GM23338 (cell line): ENCODE measurements around the gene MAP2K6. TPM values are rescaled to one million over a fixed set of nuclear protein-coding genes. Genes with fewer than 3 reads are reported as not detected.

Experiments used
- ATAC-seq: fragments of 200-7000 bp; cut with Tn5 transposase; 3 replicates; pipeline ENCODE4 v1.9.1; 2020
- DNase-seq: peaks from one replicate; pipeline ENCODE4 v3.0.0-alpha.2; 2015; ENCODE audit warnings: low spot score
- H2AFZ ChIP-seq: fragments of 200-600 bp; sonication (generic); 2 replicates; pipeline ENCODE4 v1.8.0; 2016; ENCODE audit warnings: antibody characterized with exemption, mild to moderate bottlenecking, moderate library complexity
- H3F3A ChIP-seq: fragments of 200-600 bp; sonication (generic); replicated peaks from 2 replicates; pipeline ENCODE4 v1.8.0; 2017; ENCODE audit warnings: antibody characterized with exemption, mixed run types, low read depth
- H3K27ac ChIP-seq: fragments of 200-600 bp; sonication (generic); 2 replicates; pipeline ENCODE4 v1.6.1; 2016; ENCODE audit warnings: low read depth
- H3K27me3 ChIP-seq: fragments of 200-600 bp; sonication (generic); 2 replicates; pipeline ENCODE4 v1.8.0; 2016; ENCODE audit warnings: mild to moderate bottlenecking, mixed run types, moderate library complexity; ENCODE audit not compliant: insufficient read depth
- H3K36me3 ChIP-seq: fragments of 200-600 bp; sonication (generic); 2 replicates; pipeline ENCODE4 v1.8.0; 2016; ENCODE audit warnings: mild to moderate bottlenecking; ENCODE audit not compliant: insufficient read depth
- H3K4me1 ChIP-seq: fragments of 200-600 bp; sonication (generic); 2 replicates; pipeline ENCODE4 v1.8.0; 2016; ENCODE audit warnings: mild to moderate bottlenecking, moderate library complexity; ENCODE audit not compliant: insufficient read depth
- H3K4me2 ChIP-seq: fragments of 200-600 bp; sonication (generic); 2 replicates; pipeline ENCODE4 v1.7.1; 2017; ENCODE audit warnings: mixed run types
- H3K4me3 ChIP-seq: fragments of 200-600 bp; sonication (generic); 2 replicates; pipeline ENCODE4 v1.6.1; 2016; ENCODE audit warnings: mixed run types
- H3K79me2 ChIP-seq: fragments of 200-600 bp; sonication (generic); replicated peaks from 2 replicates; pipeline ENCODE4 v1.8.0; 2017; ENCODE audit warnings: mild to moderate bottlenecking; ENCODE audit not compliant: insufficient read depth
- H3K9me2 ChIP-seq: fragments of 200-600 bp; sonication (generic); 2 replicates; pipeline ENCODE4 v1.8.0; 2017; ENCODE audit not compliant: insufficient read depth
- H4K20me1 ChIP-seq: fragments of 200-600 bp; sonication (generic); replicated peaks from 2 replicates; pipeline ENCODE4 v1.8.0; 2017; ENCODE audit warnings: mild to moderate bottlenecking; ENCODE audit not compliant: insufficient read depth
- H3K27ac Mint-ChIP-seq: 2 replicates; pipeline ENCODE4 v1.8.0; 2020; ENCODE audit warnings: inconsistent platforms, mild to moderate bottlenecking, moderate library complexity, mixed read lengths
- H3K27me3 Mint-ChIP-seq: 3 replicates; pipeline ENCODE4 v1.8.0; 2022; ENCODE audit warnings: low read depth, mild to moderate bottlenecking, moderate library complexity, mixed read lengths, inconsistent platforms; ENCODE audit not compliant: insufficient read depth, poor library complexity
- H3K36me3 Mint-ChIP-seq: 3 replicates; pipeline ENCODE4 v1.8.0; 2021; ENCODE audit warnings: low read depth, mild to moderate bottlenecking, inconsistent platforms, moderate library complexity, mixed read lengths
- H3K4me1 Mint-ChIP-seq: 3 replicates; pipeline ENCODE4 v1.8.0; 2020; ENCODE audit warnings: mild to moderate bottlenecking, inconsistent platforms, mixed read lengths
- H3K4me3 Mint-ChIP-seq: 3 replicates; pipeline ENCODE4 v1.8.0; 2021; ENCODE audit warnings: moderate library complexity, mild to moderate bottlenecking, inconsistent platforms, mixed read lengths
- H3K9me3 Mint-ChIP-seq: 3 replicates; pipeline ENCODE4 v1.8.0; 2020; ENCODE audit warnings: moderate library complexity, mild to moderate bottlenecking, inconsistent platforms, mixed read lengths
- CREB1 ChIP-seq: fragments of 250-450 bp; sonication (Bioruptor Pico); IDR thresholded peaks from 2 replicates; pipeline ENCODE4 v1.5.0; 2020; ENCODE audit warnings: low read depth, mild to moderate bottlenecking, moderate library complexity
- EZH2 ChIP-seq: fragments of 200-600 bp; sonication (generic); IDR thresholded peaks from one replicate; pipeline ENCODE4 v1.8.0; 2017; ENCODE audit warnings: antibody characterized with exemption, mild to moderate bottlenecking, low read depth; ENCODE audit not compliant: unreplicated experiment
- EZH2phosphoT487 ChIP-seq: fragments of 200-600 bp; sonication (generic); IDR thresholded peaks from one replicate; pipeline ENCODE4 v1.8.1; 2018; ENCODE audit warnings: antibody characterized with exemption; ENCODE audit not compliant: unreplicated experiment
- NANOG ChIP-seq: IDR thresholded peaks from 2 replicates; pipeline ENCODE4 v1.6.1; 2016; ENCODE audit warnings: antibody characterized with exemption, borderline replicate concordance
- ZNF114 ChIP-seq: fragments of 250-450 bp; sonication (Bioruptor Pico); IDR thresholded peaks from 2 replicates; pipeline ENCODE4 v1.5.0; 2020; ENCODE audit warnings: mild to moderate bottlenecking, moderate library complexity
- ZNF331 ChIP-seq: fragments of 250-450 bp; sonication (Bioruptor Pico); IDR thresholded peaks from 2 replicates; pipeline ENCODE4 v1.5.0; 2020; ENCODE audit warnings: low read depth, mild to moderate bottlenecking, moderate library complexity
- polyA plus RNA-seq: library from polyadenylated mRNA; unstranded; fragments of >200 nt; fragmentation: Nextera tagmentation; extraction: Ambion mirVana; gene quantifications from 2 replicates; pipeline ENCODE4 v1.2.1, GENCODE V29; 2016
- total RNA-seq: library from RNA; depleted of rRNA; stranded (reverse); fragments of >200 nt; shearing (Covaris generic); gene quantifications from 2 replicates; pipeline ENCODE4 v1.2.3, GENCODE V29; 2014
- TF ChIP-seq, protein P1 (sequence below), 2 experiments: fragments of 200-600 bp in 1 of 2; sonication (generic) in 1 of 2; conservative IDR thresholded peaks; 2 replicates each; pipeline versions ENCODE4 v1.5.1 to v1.6.1; 2016 to 2017; ENCODE audit warnings: antibody characterized with exemption in 2 of 2, low read depth in 2 of 2, mild to moderate bottlenecking in 2 of 2, moderate library complexity in 1 of 2
- TF ChIP-seq, protein P2 (sequence below): IDR thresholded peaks from 2 replicates; pipeline ENCODE4 v1.6.1; 2016; ENCODE audit warnings: antibody characterized with exemption
- TF ChIP-seq, protein P3 (sequence below): IDR thresholded peaks from one replicate; pipeline ENCODE4 v1.6.1; 2018; ENCODE audit warnings: antibody characterized with exemption; ENCODE audit not compliant: unreplicated experiment
- TF ChIP-seq, protein P4 (sequence below): fragments of 250-450 bp; sonication (Bioruptor Pico); IDR thresholded peaks from 2 replicates; pipeline ENCODE4 v1.5.0; 2020; ENCODE audit warnings: mild to moderate bottlenecking, moderate library complexity

Gene MAP2K6
- total and polyA plus RNA-seq, 2 experiments from 2014 or later: 26.3 to 31.1 TPM

DNA sequence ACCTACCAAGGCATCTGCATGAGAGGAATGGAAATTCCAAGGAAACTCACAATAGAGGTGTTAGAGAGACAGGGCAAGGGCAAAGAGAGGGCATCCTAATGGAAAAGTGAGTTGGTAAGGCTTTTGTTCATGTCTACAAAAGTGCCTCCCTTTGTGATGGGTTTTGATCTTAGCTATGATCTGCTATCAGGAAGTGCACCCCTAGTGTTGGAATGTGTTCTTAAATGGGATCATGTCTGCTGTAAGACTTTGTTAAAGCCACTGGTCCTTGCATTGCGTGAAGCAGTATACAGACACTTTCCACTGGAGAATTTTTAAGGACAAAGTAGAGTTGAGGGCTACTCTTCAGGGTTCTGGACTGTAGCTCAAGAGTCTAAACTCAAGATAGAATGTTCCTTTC is 92.0 kb downstream of the MAP2K6 start:
- Histone ChIP-seq H3K79me2 (peaks cover 43% of the 10 kb centered on the region), H2AFZ (no peak overlapping the region), H3K36me3 (no peaks in the 10 kb centered on the region), H3K4me1 (peaks cover 44% of the 10 kb centered on the region), H3F3A (no peaks in the 10 kb centered on the region), H3K4me2 (no peak overlapping the region), H3K27me3 (no peaks in the 10 kb centered on the region), H4K20me1 (no peaks in the 10 kb centered on the region), H3K27ac (no peak overlapping the region), H3K9me2 (no peaks in the 10 kb centered on the region), H3K4me3 (no peak overlapping the region)
- TF ChIP-seq ZNF331 (CRISPR knock-in tag): no peak
- TF ChIP-seq, protein P1, sequence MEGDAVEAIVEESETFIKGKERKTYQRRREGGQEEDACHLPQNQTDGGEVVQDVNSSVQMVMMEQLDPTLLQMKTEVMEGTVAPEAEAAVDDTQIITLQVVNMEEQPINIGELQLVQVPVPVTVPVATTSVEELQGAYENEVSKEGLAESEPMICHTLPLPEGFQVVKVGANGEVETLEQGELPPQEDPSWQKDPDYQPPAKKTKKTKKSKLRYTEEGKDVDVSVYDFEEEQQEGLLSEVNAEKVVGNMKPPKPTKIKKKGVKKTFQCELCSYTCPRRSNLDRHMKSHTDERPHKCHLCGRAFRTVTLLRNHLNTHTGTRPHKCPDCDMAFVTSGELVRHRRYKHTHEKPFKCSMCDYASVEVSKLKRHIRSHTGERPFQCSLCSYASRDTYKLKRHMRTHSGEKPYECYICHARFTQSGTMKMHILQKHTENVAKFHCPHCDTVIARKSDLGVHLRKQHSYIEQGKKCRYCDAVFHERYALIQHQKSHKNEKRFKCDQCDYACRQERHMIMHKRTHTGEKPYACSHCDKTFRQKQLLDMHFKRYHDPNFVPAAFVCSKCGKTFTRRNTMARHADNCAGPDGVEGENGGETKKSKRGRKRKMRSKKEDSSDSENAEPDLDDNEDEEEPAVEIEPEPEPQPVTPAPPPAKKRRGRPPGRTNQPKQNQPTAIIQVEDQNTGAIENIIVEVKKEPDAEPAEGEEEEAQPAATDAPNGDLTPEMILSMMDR (conservative IDR thresholded peaks at IDR 0.05; ENCODE audit: low read depth in 2 of 2): peak; percentile 47 to 57
- ATAC-seq (peak; percentile 43), DNase-seq (peak; percentile 64)
- Mint-ChIP-seq H3K9me3 (no peaks in the 10 kb centered on the region), H3K27me3 (peaks cover 5% of the 10 kb centered on the region), H3K36me3 (peaks cover 8% of the 10 kb centered on the region), H3K4me3 (no peak overlapping the region), H3K27ac (no peak overlapping the region), H3K4me1 (peaks cover 50% of the 10 kb centered on the region)

DNA sequence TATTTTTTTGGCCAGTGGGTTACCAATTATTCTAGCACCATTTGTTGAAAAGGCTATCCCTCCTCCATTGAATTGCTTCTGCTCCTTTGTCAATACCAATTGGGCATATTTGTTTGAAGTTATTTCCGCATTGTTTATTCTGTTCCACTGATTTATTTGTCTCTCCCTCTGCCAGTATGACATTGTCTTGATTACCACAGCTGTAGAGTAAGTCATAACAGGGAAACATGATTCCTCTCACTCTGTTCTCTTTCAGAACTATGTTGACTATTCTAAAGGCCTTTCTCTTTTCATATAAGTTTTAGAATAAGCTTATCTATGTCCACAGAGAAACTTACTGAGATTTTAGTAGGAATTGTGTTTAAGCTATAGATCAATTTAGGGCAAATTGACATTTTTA is 94.3 kb downstream of the MAP2K6 start:
- no peaks in the 10 kb centered on the region for H3K9me2 ChIP-seq
- H3K4me1 ChIP-seq: peaks cover 21% of the 10 kb centered on the region
- no peak for ATAC-seq
- no peaks in the 10 kb centered on the region for H3K27me3 Mint-ChIP-seq
- H3K4me1 Mint-ChIP-seq: peaks cover 29% of the 10 kb centered on the region
- H3K4me3 Mint-ChIP-seq: no peak overlapping the region
- no peaks in the 10 kb centered on the region for H3K36me3 ChIP-seq
- peaks cover 27% of the 10 kb centered on the region for H3K79me2 ChIP-seq
- H3K4me3 ChIP-seq: no peak overlapping the region
- H4K20me1 ChIP-seq: no peaks in the 10 kb centered on the region
- no peaks in the 10 kb centered on the region for H3K27me3 ChIP-seq
- H3F3A ChIP-seq: no peaks in the 10 kb centered on the region
- H3K27ac ChIP-seq: no peak overlapping the region
- no peak for DNase-seq
- H3K27ac Mint-ChIP-seq: no peak overlapping the region
- H2AFZ ChIP-seq: no peak overlapping the region
- no peak overlapping the region for H3K4me2 ChIP-seq
- peaks cover 8% of the 10 kb centered on the region for H3K36me3 Mint-ChIP-seq
- H3K9me3 Mint-ChIP-seq: no peaks in the 10 kb centered on the region
- TF ChIP-seq, protein P2, sequence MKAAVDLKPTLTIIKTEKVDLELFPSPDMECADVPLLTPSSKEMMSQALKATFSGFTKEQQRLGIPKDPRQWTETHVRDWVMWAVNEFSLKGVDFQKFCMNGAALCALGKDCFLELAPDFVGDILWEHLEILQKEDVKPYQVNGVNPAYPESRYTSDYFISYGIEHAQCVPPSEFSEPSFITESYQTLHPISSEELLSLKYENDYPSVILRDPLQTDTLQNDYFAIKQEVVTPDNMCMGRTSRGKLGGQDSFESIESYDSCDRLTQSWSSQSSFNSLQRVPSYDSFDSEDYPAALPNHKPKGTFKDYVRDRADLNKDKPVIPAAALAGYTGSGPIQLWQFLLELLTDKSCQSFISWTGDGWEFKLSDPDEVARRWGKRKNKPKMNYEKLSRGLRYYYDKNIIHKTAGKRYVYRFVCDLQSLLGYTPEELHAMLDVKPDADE: no peak
- no peak for TF ChIP-seq CREB1
- TF ChIP-seq NANOG: no peak
- no peak for TF ChIP-seq ZNF114
- no peak for TF ChIP-seq EZH2phosphoT487
- no peak for TF ChIP-seq EZH2
- TF ChIP-seq, protein P3, sequence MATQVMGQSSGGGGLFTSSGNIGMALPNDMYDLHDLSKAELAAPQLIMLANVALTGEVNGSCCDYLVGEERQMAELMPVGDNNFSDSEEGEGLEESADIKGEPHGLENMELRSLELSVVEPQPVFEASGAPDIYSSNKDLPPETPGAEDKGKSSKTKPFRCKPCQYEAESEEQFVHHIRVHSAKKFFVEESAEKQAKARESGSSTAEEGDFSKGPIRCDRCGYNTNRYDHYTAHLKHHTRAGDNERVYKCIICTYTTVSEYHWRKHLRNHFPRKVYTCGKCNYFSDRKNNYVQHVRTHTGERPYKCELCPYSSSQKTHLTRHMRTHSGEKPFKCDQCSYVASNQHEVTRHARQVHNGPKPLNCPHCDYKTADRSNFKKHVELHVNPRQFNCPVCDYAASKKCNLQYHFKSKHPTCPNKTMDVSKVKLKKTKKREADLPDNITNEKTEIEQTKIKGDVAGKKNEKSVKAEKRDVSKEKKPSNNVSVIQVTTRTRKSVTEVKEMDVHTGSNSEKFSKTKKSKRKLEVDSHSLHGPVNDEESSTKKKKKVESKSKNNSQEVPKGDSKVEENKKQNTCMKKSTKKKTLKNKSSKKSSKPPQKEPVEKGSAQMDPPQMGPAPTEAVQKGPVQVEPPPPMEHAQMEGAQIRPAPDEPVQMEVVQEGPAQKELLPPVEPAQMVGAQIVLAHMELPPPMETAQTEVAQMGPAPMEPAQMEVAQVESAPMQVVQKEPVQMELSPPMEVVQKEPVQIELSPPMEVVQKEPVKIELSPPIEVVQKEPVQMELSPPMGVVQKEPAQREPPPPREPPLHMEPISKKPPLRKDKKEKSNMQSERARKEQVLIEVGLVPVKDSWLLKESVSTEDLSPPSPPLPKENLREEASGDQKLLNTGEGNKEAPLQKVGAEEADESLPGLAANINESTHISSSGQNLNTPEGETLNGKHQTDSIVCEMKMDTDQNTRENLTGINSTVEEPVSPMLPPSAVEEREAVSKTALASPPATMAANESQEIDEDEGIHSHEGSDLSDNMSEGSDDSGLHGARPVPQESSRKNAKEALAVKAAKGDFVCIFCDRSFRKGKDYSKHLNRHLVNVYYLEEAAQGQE: no peak
- TF ChIP-seq, protein P4, sequence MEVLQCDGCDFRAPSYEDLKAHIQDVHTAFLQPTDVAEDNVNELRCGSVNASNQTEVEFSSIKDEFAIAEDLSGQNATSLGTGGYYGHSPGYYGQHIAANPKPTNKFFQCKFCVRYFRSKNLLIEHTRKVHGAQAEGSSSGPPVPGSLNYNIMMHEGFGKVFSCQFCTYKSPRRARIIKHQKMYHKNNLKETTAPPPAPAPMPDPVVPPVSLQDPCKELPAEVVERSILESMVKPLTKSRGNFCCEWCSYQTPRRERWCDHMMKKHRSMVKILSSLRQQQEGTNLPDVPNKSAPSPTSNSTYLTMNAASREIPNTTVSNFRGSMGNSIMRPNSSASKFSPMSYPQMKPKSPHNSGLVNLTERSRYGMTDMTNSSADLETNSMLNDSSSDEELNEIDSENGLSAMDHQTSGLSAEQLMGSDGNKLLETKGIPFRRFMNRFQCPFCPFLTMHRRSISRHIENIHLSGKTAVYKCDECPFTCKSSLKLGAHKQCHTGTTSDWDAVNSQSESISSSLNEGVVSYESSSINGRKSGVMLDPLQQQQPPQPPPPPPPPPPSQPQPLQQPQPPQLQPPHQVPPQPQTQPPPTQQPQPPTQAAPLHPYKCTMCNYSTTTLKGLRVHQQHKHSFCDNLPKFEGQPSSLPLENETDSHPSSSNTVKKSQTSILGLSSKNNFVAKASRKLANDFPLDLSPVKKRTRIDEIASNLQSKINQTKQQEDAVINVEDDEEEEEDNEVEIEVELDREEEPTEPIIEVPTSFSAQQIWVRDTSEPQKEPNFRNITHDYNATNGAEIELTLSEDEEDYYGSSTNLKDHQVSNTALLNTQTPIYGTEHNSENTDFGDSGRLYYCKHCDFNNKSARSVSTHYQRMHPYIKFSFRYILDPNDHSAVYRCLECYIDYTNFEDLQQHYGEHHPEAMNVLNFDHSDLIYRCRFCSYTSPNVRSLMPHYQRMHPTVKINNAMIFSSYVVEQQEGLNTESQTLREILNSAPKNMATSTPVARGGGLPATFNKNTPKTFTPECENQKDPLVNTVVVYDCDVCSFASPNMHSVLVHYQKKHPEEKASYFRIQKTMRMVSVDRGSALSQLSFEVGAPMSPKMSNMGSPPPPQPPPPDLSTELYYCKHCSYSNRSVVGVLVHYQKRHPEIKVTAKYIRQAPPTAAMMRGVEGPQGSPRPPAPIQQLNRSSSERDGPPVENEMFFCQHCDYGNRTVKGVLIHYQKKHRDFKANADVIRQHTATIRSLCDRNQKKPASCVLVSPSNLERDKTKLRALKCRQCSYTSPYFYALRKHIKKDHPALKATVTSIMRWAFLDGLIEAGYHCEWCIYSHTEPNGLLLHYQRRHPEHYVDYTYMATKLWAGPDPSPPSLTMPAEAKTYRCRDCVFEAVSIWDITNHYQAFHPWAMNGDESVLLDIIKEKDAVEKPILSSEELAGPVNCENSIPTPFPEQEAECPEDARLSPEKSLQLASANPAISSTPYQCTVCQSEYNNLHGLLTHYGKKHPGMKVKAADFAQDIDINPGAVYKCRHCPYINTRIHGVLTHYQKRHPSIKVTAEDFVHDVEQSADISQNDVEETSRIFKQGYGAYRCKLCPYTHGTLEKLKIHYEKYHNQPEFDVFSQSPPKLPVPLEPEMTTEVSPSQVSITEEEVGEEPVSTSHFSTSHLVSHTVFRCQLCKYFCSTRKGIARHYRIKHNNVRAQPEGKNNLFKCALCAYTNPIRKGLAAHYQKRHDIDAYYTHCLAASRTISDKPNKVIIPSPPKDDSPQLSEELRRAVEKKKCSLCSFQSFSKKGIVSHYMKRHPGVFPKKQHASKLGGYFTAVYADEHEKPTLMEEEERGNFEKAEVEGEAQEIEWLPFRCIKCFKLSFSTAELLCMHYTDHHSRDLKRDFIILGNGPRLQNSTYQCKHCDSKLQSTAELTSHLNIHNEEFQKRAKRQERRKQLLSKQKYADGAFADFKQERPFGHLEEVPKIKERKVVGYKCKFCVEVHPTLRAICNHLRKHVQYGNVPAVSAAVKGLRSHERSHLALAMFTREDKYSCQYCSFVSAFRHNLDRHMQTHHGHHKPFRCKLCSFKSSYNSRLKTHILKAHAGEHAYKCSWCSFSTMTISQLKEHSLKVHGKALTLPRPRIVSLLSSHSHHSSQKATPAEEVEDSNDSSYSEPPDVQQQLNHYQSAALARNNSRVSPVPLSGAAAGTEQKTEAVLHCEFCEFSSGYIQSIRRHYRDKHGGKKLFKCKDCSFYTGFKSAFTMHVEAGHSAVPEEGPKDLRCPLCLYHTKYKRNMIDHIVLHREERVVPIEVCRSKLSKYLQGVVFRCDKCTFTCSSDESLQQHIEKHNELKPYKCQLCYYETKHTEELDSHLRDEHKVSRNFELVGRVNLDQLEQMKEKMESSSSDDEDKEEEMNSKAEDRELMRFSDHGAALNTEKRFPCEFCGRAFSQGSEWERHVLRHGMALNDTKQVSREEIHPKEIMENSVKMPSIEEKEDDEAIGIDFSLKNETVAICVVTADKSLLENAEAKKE (CRISPR knock-in tag): no peak
